Putamen (tissue), 1 donor: ENCODE measurements around the gene TSPOAP1.

ENCODE experiments used
- DNase-seq: peaks from one replicate; pipeline ENCODE4 v3.0.0-alpha.2; 2016; ENCODE audit warnings: low spot score

Gene TSPOAP1

DNA sequence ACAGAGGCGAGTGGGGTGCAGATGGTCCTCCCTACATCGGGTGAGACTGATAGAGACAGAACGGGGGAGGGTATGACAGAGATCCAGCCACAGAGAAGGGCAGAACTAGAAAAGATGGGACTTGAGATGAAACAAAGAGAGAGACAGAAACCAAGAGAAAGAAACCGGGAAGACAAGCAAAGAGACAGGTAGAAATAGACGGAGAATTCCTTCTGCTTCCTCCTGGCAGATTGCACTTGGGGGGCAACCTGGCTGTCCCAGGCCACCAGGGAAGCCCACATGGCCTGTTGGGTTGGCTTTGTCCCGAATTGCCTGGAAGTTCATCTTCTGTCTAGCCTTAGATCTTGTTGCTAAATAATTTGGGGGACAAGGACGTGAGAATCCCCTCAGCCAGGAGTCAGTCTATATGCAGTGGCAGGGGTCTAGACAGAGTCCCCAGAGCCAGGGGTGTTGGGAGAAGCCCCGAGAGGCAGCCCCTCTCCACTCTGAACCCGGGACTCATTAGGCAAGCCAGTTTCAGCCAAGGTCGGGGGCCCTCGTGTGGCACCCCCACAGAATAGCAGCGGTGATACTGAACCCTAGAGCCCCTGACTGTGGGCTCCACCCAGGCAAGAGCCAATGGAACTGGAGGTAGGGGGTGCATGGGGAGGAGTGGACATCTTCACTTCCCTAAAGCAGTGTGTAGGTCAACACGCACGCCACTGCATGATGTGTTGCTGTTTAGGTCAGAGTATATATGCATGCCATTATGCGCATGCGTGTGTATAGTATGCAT is 627 bp upstream of the TSPOAP1 start:
- DNase-seq = no peak

DNA sequence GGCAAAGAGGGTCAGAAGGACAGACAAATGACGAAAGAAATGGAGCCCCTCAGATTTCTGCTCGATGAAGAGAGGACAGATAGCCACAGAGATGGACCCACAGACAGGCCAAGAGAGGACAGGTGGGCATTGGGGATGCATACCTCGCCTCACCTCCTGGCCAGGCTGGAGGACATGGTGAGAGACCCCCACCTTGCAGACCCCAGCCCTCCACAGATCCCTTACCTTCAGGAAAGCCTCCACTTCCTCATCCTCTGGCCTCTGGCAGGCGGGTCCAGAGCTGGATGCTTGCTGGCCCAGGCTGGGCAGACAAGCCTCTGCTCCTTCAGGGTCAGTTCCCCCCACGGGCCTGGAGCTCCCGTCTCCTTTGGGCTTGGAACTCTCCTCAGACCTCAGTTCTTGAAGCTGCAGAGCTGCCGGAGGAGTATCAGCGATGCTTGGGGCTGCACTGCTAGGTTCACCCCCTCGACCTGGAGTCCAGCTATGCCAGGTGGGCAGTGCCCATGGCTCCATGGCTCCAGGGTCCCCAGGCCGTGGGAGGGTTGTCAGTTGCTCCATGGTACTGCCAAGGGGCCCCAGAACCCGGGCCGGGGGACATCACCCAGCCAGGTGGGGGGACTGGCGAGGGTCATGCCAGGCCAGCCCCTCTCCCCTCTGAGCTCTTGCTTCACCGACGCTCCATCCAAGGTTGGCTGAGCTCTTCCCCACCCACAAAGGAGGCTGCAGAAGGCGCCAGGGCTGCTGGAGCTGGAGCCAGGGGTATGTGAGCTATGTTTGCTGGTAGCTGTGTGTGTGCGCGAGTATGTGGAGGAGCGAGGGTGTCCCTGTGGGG is 1.0 kb downstream of the TSPOAP1 start:
- no peak for DNase-seq

DNA sequence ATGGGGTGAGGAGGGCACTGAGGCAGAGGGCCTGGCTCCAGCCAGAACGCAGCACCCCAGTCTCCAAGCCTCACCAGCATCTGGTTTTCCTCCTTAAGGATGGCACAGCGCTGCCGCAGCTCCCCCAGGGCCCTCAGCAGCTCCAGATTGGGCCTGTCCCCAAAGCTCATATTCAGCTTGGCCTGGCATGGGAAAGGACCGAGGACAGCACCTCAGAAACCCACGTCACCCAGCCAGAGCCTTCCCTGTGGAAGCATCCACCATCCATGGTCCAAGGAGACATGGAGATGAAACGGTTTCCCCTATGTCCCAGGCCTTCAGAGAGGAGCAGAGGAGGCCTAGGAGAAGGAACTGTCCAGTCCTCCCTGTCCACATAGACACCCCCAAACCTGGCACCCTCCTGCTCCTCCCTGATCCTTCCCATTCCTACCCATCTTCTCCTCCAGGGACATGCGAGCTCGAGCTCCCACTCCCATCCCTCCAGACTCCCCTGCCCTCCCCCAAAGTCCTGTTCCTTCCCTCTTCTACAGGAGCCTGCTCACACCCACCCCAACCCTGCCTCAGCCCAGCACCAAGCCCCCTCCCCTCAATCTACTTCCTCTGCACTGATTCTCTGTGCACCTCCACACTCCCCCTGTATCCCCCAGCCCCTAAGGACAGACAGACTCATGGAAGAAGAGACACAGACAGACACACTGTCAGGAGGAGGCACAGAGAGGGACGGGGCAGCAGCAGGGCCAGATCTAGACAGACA is 1.8 kb downstream of the TSPOAP1 start:
- DNase-seq = no peak

DNA sequence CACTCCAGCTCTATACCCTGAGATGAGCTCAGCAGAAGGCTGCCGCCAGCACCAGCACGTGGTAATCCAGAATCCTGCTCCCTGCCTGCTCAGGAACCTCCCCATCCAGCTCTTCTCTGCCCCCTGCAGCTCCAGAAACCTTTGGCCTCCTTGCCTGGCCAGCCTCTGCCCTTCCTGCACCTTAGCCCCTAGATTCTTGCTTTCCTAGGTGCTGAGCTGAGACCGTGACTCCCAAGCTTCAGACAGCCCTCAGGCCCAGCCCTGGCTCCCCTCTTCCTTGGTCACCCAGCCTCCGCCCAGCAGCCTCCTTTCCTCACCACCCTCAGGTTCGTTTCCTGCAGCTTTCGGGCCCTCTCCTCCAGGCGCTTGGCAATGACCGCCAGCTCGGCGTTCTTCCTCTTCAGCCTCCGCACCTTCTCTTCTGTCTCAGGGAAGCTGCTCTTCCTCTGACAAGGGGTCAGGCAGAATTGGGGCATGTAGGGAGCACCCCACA is 2.6 kb downstream of the TSPOAP1 start:
- no peak for DNase-seq

DNA sequence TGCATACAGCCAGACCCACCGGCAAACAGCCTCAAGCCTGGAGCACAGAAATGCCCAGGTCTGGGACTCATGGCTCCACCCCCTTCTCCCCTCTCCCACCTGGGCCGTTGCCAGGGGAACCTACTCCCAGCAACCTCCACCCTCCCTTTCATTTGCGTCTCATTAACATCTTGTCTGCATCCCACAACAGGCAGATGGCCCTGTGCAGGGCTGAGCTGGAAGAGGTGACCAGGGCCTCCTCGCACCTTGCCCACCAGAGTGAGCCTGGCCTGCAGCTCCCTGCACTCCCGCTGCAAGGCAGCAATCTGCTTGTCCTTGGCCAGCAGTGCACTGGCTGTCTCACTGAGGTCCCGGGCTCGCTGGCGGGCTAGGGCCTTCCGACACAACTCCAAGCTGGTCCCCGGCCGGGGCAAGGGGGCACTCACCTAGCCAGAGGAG is 3.3 kb downstream of the TSPOAP1 start:
- DNase-seq = no peak

DNA sequence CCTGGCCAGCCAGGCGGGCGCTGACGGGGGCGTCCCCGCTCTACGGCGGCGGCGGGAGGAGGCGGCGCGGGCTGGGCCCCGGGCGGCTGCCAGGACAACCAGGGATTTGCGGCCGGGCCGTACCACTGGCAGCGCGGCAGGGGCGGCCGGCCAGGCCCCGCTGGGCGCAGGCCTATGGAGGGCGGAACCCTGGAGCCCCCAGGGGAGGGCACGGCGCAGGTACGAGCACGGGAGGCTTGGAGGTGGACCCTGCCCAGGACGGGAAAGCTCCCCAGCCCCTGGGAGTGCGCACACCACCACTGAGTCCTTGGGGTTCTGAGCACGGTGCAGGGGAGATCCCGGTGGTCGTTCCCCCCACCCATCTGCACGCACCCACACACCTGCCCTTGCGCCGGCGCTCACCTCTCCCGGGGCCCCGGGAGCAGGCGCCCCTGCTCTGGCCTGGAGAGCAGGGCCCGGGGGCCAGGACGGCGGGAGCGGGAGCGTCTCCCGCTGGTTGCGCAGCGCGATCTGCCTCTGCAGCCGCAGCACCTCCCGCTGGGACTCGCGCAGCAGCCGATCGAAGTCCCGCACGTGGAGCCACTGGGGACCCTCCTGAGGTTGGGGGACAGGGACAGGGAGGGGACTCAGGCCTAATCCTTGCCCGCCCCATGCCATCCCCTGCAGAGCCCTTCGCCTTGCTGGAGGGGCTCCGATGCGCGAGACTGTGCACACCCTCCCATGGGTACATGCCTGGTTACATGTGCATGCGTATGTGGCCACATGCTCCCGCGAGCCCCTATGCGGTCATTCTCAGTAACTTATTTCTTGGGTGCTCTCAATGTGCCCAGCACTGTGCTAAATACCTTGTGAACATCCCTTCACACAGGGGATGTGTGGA is 3.9 kb downstream of the TSPOAP1 start:
- no peak for DNase-seq

DNA sequence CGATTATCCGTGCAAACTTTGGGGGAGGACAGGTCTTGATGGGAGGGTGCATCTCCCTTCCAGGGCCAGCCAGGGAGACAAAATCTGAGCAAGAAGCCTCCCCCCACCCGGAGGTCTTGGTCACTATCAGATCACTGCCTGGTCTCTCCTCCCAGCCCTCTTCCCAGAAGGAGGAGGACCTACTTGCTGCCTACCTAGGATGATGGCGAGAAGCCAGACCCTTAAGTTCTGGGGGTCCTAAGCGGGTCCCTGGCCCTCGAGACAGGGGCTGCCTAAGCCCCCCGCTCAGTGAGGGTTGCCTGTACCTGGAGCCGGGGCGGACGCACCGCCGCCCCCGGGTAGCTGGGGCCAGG is 4.6 kb downstream of the TSPOAP1 start:
- DNase-seq = no peak

DNA sequence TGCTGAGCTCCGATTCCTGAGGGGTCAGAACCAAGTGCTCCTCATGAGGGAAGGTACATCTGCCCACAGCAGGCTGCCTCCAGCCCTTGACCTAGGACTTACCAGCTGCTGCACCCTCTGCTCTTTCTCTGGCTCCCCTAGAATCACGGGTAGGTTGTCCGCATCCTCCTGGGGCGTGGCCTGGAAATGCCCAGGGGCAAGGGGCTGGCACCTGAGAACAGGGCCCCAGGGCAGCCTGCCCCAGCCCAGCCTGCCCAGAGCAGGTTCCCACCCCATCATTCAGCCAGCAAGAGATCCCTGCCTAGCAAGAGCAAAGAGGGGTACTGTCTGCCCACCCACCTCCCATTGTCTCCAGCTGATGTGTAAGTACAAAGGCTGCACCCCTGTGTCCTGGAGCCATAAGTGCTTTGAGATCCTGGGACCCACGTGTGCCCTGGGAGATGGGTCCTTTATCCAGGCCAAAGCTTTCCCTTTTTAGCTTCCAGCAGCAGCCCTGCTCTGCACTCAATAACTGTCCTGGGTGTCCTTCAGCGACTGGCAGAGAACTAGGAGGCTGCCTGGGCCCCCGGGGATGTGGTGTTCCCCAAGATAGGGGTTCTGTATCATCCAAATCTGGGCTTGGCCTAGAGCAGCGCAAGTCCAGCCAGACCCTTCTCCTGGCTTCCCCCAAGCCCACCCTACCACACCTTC is 5.1 kb downstream of the TSPOAP1 start:
- no peak for DNase-seq

DNA sequence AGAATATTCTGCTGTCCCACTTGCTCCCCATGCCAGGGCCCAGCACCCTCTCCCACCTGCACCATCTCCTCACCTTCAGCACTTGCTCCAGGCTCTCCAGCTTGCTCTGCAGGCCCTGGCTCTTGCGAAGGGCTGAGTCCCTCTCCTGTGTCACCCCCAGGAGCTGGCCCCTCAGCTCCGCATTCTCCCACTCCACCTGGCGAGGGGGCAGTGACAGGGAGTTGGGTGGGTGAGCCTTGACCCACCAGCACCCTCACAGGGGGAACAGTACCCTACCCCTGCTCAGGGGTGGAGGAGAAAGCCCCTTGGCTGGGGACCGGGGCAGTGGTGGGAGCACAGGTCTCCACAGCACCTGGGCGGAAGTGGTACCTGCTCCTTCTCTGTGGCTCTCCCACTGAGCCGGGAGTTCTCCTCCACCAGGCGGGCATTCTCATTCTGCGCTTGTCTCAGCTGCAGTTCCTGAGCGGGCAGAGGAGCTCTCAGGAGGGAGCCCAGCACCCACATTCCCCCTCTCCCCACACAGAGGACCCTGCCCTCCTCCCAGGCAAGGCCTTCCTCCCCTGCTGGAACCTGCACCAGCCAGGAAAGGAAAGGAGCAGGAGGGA is 5.9 kb downstream of the TSPOAP1 start:
- no peak for DNase-seq

DNA sequence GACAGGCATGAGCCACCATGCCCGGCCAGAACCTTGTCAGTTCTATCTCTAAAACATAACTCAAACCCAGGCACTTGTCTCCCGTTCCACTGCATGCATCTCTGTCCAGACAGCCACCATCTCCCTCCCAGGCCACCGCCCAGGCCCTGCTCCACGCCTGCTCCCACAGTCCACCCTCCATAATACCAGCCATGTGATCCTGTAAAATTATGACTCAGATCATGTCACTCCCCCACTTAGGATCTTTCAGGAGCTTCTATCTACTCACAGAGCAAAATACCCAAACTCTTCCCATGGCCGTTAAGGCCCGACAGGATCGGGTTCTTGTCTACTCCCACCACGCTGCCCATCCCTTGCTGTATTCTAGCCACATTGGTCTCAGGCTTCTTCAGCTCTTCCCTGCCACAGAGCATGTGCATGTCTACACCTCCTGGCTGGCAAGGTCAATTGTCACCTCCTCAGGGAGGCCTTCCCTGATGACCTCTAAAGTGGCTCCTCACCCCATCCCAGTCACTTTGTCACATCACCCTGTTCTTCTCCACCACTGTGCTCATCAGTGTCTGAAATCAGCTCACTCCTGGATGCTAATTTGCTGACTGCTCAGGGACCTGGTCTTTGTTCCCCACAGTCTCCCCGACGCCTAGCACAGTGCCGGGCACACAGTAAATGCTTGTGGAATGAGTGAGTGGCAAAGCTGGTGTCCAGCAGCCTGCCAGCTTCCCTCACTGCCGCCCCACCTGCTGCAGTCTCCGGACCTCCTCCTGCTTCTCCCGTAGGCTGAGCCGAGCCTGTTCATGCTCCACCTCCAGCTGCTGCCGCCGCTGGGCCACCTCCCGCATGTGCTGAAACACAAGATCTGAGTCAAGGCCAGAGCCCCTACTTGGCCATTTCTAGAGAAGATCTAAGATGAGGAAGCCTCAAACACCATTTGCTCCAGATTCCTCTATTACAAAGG is 6.7 kb downstream of the TSPOAP1 start:
- no peak for DNase-seq

DNA sequence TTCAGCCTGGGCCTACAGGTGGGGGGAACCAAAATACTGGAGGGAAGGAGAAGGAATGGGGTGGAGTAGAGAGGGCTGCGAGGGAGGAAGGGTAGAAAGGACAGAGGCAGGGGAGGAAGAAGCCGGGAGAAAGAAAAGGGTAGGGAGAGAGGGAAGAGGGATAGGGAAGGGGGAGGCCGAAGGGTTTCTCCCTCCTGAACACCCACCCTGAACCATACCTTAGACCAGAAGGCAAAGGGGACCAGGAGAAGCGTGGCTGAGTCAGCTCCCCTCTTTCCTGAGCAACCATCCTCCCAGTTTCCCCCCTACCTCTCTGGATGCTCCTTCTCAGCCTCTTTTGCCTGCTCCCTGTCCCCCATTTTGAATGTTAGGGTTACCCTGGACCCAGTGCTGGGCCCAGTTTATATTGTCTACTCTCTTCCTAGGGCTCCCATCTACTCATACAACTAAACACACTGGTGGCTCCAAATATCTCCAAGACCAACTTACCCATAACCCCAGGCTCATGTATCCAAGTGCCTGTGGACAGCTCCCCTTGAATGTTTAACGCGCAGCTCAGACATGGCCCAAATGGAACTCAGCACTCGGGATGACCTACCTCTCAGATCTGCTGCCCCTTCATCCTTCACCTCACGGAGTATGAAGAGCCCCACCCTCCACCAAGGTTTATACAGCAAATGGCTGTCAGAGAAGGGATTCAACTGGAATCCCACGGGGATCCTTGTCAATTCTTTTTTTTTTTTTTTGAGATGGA is 7.8 kb downstream of the TSPOAP1 start:
- DNase-seq = no peak

DNA sequence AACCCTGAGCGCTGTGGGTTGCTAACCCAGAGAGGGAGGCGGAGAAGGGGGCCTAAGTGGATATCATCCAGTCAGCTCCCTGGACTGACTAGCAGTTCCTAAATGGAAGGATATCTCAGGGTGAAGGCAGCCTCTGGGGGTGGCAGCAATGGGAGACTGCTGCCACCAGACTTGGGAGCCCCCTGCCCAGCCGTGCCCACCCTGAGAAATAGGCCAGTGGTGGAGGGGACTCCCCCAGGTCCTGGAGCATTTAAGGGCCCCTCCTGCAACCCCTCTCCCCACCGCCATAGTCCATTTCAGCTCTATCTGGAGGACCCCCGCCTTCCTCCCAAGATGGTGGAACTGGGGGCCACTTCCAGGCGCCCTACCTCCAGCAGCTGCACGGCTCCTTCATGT is 8.4 kb downstream of the TSPOAP1 start:
- no peak for DNase-seq

DNA sequence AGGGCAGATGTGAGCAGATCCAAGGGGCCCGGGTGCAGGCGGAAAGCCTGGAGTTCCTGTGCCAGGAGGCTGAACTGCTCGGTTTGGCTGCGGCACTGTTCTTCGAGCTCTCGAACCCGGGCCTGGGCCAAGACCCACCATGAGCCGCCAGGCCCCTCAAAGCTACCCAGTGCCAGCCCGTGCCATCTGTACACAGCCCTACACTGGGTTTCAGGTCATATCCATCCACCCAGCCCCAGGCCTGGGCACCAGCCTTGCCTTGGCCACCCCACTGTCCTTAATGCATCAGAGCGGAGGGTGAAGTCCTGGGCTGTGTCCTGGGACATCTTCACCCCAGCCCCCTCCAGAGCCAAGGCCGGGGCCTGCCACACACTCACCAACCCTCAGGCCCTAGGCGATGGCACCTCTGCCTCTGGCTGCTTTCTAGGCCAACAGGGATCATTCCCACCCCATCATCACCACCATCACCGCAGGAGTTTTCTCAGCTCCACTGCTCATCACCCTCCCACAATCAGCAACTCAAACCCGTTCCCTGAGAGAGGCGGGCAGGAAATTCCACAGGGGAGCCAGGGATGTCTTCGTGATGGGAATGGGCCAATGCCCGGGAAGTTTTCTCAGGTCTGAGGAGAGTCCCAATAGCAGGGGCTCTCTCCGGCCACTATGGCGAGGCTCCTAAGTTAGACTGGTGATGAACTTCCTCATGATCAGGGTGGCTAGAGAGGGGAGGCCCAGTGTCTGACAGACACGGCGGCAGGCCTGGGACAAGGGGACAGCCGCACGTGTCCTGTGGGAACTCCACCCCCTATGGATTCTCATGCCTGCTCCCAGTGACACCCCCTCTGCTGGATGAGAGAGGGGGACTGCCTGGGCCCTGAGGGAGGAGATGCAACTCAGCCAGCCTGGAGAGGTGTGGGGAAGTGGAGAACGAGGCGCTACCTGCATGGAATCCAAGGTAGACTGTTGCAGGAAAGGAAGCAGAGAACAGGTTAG is 9.1 kb downstream of the TSPOAP1 start:
- no peak for DNase-seq

DNA sequence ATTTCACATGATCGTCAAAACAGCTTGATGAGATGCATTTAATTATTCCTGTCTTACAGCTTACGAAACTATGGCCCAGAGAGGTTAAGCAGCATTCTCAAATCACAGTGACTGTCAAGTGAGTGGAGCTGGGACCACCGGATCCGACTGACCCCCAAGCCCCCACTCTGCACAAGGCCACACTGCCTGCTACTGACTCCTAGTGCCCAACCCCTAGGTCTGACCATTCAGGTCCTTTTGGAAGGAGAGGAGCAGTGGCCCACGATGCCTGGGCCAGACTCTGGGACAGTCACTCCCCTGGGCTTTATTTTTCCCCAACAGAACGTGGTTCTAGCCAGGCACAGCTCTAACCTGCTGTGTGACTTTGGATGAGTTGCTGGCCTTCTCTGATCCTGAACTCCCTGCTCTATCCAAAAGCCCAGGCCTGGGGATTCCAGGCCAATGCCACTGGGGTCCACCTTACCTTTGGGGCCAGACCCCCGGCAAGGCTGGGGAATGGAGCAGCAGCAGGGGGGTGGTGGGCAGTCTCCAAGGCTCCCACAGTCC is 9.9 kb downstream of the TSPOAP1 start:
- no peak for DNase-seq

DNA sequence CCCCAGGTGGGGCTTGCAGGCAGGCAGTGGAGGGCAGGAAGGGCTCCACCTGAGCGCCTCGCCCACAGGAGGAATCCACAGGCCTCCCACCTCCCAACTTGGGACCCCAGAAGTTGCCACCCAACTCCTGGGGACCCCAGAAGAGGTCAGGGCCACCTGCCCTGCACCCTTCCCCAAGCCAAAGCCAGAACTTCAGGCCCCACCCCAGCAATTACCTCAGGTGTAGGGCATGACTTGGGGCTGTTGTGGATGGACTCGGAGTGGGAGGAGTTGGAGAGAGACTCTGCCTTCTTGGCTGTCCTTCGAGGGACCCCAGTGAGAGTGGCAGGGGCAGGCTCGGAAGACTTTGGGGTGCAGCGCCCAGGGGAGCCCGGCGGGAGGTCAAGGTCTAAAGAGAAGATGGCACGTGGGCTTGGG is 10.5 kb downstream of the TSPOAP1 start:
- DNase-seq = no peak

DNA sequence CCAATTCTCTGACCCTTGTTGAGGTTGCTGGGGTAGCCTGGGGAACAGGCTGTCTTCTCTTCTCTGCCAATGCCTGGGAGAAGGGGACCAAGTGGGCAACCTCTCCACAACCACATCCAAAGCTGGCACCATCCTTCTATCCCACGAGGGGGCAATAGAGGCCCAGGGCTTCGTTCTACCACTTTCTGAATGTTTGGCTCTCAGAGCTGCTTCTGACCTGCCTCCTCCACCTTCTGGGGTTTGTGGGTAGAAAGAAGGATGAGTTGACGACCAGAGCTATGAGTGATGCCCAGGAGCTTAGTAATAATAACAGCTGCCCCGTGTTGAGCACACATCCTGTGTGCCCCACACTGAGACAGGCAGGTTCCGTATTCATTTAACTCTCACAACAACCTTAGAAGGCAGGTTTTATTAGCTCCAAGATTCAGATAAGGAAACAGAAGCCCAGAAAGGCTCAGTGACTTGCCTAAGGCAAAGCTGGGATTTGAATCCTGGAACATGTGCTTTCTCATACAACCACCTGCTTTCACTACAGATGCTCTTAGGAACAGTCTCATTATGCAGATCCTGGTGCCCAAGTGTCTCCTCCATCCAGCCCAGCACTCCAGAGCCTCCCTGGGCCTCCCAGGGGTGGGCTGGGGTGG is 11.1 kb downstream of the TSPOAP1 start:
- DNase-seq = no peak
